Nucleus accumbens (tissue), 56 donors: ENCODE measurements around the gene ADM2.

ENCODE experiments used
- DNase-seq, 56 donors: peaks; one replicate each; lab custom pipeline; 2025; lab: John Stamatoyannopoulos, UW

ADM2 gene

DNA sequence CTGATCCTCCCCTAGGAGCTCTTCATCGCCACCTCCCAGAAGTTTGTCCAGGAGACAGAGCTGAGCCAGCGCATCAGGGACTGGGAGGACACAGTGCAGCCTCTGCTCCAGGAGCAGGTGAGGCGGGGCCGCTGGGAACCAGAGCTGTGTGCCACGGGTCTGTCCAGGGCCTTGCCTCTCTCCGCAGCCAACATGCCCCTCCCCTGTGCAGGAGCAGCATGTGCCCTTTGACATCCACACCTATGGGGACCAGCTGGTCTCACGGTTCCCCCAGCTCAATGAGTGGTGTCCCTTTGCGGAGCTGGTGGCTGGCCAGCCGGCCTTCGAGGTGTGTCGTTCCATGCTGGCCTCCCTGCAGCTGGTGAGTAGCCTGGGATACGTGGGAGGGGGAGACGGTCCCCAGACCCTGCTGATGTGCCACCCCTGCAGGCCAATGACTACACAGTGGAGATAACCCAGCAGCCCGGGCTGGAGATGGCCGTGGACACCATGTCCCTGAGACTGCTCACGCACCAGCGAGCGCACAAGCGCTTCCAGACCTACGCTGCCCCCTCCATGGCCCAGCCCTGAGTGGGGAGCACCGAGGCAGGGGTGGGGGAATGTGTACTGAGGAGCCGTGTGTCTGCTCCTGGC, 41.6 kb downstream of the ADM2 start:
- no peak for DNase-seq

DNA sequence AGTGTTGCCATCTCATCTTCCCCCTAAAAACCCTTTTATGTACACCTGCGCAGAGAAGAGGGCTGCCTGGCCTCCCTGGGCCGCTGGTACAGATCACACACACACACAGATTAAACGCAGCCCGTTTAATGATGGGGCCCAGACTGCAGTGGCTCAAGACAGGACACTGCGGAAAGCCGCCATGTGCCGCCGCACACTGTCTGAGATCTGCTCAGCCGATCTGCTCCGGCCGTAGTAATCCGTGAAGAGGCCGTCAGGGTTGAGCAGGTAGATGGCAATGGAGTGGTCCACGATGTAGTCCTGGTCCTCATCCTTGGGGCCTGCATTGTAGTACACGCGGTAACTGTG, 42.1 kb downstream of the ADM2 start:
- DNase-seq: no peak

DNA sequence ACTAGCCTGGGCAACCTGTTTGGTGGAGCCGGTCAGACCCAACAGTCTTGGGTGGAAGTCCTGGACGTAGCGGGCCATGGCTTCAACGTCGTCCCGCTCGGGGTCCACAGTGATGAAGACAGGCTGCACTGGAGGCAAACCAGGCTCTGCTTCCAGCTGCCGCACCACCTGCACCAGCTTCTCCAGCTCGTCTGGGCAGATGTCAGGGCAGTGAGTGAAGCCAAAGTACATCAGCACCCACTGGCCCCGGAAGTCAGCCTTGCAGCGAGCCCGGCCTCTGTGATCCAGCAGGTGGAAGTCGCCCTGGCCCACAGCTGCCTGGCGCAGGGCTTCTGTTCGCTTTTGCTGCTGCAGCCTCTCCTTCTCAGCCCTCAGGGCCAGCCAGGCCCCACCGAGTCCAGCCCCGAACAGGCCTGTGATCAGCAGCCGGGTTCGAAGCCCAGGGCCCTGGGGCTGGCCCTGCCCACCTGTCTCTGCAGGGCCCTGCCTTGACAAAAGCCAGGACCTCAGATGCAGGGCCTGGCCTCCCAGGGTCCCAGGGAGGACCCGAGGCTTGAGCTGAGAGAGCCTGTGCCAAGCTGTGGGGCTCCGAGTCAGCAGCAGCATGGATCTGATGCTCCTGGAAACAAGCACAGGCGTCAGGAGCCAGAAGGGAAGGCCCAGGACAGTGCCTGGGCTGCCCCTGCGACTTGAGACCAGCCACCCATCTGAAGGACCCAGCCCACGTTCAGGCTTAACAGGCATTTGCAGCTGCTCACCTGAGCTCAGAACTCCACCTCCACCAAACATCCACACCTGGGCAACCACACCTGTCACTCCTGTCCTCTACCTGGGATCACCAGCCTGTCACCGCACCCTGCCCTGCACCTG, 42.7 kb downstream of the ADM2 start:
- DNase-seq: no peak

DNA sequence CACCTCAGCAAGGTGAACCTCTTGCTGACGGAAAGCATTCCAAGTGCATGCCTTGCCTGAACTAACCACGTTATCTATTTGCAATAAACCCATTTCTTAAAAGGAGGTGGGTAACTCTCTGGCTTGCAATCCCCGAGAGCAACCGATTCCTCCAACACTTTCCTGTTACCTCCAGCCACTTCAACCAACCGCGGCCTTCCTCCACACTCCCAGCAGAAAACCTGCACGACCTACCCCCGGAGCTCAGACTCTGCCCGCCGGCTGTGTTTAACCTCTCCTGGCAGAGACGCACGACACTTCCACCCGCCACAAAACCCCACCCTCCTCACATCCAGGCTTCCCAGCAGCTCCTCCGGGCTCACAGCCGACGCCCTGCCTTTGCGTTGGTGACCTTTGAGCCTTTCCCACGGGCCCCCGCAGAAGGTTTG, 43.3 kb downstream of the ADM2 start:
- DNase-seq: no peak

DNA sequence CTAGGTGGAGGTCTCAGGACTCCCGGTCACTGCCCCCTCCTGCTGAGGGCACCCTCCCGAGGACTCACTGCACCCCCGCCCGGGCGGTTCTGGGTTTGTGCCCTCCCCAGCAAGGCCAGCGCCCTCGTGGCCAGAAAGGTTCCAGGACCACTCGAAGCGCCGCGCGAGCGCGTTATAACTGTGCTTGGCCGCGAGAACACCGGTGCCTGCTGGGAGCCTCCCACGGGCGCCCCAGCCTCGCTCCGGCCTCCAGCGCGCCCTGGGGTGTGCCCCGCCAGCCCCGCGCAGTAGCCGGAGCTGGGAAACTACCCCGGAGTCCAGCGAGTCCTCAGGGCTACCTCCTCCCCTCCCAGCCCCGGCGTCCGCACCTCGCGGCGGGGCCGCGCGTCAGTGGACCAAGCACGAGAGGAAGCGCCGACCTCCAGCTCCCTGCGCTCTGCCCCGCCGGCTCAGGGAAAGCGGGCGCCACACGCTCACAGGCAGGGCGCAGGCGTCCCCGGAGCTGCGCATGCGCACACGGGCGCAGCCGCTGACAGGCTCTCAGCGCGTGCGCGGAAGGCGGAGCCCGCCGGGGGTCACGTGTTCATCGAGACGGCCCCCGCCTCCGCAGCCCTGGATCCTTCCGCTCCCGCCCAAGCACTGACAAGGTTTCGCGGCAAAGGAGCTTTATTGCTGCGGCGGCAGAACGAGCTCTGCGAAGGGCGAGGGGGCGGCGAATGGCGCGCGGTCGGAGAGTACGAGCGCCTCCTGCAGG, 43.9 kb downstream of the ADM2 start, which contains the start of gene SCO2:
Gene SCO2 (minus strand): TSS at position 495 of the 754 bp plus-strand sequence. CDS start 1,187 bp downstream, outside the sequence.
- peak; percentile 36 to 96 (median 89) for DNase-seq

DNA sequence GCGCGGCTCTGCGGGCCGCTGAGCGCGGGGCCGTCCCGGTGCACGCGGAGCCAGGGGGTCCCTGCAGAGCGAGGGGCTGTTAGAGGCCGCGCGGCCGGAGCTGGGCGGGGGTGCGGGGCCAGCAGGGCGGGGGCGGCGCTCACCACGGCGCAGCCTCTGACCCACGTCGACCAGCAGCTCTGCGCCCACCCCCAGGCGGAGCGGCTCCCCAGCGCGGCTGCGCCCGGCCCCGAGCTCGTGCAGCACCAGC, 44.4 kb downstream of the ADM2 start:
- peak in 16 of 56 donors; percentile 60 to 89 (median 68) for DNase-seq

DNA sequence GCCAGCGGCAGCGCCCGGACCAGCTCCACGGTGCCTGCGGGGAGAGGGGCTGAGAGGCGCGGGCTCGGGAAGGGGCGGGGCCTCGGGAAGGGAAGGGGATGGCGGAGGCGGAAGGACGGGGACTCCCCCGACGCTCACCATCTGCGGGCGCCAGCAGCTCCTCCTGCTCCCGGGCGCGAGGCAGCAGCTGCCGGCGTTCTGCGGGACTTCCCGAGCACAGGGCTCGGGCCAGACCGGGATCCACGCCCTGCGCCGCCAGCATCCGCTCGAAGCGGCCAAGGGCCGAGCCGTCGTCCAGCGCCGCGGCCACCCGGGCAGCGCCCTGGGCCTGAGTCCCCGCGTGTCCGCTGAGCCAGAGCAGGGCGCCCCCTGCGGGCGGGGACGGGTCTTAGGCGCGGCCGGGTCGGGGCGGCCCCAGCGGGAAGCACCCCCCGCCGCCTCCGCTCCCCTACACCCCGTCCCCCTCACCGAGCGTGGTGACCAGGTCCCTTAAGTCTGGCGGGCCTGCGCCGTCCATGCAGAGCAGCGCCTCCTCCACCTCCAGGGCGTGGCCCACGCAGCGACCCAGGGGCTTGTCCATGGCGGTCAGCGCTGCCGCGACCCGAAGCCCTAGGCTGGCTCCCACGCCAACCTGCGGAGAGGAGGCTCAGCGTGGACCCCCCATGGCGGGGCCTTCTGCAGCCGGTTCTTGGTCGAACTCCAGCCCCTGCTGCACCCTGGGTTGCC, 44.9 kb downstream of the ADM2 start:
- peak in 38 of 56 donors; percentile 20 to 78 (median 65) for DNase-seq

DNA sequence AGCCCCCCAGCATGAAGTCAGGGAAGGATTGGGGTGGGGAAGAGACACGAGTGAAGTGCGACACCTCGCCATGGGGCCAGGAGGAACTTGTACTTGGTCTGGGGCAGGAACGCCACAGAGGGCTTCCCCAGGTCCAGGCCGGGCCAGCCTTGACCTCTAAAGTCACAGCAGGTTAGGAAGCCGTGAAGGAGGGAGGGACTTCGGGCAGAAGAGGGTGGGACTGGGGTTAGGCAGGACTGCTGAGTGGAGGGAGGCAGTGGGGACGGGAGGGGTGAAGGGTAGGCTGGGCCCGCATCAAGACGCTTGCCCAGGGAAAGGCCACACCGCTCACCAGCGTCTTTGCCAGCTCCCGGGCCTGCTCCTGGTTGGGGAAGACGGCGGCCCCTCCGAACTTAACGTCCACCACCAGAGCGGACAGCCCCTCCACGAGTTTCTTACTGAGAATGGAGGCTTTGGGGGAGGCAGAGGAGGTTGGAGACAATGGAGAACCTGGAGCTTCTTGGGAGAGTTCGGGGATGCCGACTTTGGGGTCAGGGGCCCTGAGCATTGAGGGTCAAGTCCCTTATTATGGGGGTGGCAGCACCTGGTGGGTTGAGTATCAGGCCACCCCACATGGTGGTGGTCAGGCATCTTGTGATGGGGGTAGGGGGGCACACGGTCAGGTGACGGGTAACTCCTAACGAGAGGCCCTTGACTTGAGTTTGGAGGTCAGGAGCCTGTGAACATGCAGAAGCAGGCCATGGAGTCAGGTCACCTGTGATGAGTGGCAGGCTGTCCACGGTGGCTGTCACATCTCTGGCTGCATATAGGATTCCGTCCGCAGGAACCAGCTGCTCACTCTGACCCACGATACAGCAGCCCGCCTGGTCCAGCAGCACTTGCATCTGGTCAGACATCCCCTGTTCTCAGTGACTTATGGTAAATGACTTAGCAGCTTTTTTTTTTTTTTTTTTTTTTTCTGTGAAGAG, 45.8 kb downstream of the ADM2 start:
- DNase-seq: peak in 2 of 56 donors; percentile 6 to 38

DNA sequence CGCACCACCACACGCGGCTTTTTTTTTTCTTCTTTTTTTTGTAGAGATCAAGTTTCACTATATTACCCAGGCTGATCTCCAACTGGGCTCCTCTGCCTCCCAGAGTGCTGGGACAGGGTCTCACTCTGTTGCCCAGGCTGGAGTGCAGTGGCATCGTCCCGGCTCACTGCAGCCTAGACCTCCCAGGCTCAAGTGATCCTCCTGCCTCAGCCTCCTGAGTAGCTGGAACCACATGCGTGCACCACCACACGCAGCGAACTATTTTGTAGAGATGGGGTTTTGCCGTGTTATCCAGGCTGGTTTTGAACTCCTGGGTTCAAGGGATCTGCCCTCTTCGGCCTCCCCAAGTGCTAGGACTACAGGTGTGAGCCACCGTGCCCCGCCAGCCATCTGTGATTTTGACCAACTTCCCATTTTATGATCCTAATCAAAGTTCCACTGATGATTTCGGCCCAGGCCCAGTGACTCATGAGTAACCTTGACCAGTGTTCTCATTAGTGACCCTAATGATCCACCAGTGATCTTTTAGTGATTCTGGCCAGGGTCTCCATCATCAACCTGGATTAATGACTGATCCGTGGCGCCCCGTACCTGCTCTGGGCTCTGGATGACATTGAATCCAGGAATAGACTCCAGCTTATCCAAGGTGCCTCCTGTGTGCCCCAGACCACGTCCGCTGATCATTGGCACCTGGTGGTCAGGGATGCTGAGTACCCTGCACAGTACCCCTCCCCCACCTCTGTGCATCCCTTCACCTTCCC, 46.8 kb downstream of the ADM2 start:
- no peak for DNase-seq

DNA sequence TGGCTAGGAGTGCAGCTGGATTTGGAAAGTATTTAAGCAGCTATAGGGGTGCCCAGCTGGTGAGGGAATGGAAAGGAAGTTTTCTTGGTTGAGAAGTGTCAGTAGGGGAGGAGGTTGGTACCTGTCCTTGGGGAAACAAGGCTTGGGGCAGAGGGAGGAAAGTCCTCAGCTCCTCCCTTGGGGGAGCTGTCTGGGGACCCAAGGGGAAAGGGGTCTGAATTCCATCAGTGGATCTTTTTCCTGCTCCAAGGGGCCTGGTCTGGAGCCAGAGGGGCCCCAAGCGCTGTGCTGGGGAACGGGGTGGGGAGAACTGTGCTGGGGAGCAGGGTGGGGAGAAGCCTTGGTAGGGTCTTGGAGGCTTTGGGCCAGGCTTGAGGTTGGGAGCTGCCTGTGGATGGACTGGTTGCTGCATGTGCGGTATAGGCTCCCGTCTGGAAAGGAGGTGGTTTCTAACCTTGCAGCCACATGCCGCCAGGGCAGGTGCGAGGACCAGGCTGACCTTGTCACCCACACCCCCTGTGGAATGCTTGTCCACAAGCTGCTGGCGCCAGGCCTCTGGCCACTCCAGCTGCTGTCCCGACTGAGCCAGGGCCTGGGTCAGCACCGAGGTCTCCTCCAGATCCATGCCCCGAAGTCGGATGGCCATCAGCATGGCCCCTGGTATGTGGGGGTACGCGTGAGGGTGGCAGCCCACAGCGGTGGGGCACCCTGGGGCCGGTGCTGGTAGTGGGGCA, 47.5 kb downstream of the ADM2 start:
- no peak for DNase-seq

DNA sequence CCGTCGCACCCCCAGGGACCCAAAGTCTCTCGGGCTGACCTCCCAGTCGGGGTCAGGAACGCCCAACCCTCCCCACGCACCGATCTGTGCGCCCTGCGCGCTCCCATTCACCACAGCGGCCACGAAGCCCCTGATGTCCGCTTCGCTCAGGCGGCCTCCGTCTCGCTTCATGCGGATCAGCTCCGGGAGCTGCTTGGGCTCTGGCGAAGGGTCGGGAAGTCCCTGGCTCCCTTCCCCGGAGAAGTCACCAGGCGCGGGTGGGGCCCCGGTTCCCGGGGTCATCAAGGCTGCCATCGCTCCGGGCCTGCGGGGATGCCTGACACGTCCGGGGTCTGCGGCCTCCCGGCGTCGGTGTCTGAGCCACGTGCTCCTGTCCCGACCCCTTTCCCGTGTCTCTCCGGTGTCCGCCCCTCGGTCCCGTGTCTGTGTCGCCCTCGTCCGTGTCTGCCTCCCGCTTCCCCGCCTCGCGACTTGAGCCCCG, 48.1 kb downstream of the ADM2 start:
- no peak for DNase-seq

DNA sequence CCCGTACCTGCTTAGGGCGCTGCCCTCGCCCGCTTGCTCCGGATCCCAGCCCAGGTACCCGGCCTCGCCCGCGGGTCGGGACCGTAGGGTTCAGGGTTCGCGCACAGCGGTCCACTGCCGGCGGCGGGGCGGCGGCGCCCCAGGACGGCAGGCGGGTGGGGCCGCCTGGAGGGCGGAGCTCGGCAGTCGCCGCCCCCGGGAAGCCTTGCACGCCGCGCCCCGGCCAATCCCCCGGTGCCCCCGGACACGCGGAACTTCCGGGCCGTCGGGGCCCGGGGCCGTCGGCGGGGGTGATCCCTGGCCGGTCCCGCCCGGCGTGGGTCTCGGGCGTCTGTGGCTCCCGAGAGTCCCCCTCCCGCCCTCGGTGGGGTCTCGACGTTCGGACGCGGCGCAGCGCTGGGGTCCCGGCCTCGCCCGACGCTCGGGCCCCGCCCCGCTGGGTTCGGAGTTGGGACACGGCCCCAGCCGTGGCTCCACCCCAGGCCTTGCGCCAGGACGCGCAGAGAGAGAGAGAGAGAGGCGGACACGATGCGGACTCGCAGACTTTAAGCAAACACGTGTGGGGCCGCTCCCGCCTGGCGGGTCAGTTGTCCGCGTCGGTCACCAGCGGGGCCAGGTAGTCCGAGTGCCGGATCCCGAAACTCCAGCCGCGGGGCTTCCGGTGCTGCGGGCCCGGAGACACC, 48.7 kb downstream of the ADM2 start, which contains the start of gene TYMP:
Gene TYMP (minus strand): TSS at position 116 of the 683 bp plus-strand sequence. CDS start 303 bp downstream, outside the sequence.
- DNase-seq: peak in 2 of 56 donors; percentile 13 to 24

DNA sequence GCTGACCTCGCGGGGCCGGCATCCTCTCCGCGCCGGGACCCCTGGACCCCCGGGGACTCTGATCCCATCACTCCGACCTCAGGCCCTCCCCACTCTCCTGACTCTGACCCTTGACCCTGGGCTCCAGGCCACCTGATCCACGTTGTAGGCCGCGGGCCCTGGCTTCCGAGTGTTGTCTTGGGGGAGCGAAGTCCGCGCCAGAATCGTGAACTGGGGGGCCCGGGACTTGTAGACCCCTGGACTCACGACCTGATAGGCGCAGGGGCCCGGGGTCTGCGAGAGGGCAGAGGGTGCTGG, 49.2 kb downstream of the ADM2 start:
- no peak for DNase-seq

DNA sequence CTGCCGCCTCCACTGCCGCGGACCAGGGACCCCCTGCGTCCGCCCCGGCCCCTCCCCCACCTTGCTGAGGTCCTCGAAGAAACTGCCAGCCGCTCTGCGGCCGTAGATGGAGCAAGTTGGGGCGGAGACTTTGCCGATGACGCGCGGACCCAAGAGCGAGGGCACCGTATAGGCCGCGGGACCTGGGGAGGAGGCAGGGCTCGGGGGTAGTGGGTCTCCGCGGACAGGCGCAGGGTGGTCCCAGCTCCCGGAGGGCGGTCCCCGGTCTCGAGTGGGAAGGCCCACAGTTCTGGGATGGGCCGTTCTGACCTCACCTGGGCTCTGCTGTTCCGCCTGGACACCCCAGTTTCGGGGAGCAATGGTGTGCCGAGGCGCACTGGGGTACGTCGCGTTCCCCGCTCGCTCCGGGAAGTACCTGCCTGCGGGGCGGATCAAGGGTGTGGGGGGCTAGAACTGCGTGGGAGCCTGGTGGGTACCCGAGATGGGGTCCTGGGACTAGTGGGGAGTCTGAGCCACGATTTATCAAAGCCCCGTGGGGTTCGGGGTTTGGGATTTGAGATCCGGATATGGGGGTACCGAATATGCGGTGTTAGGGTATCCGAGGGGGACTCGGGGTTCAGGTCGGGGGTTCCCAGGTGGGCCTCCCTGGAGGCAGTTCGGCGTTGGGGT, 49.7 kb downstream of the ADM2 start:
- DNase-seq: peak in 1 of 56 donors; percentile 6

DNA sequence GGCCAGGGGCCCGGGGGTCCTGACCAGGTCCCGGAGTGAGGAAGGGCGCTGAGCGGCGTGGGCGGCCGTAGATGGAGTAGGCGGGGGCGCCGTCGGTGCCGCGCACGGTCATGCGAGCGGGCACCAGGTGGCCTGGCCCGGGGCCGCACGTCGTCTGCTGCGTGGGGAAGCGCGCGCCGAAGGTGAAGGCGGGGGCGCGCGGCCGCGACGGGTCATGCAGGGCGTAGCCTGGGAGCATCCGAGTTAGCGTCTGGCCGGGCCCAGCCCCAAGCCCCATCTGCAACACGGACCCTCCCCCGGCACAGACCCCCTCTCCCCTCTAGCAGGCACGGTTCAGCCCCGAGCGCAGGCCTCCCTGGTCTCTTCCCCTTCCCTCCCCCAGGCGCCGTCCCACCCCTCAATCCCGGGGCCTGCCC, 50.2 kb downstream of the ADM2 start:
- no peak for DNase-seq

DNA sequence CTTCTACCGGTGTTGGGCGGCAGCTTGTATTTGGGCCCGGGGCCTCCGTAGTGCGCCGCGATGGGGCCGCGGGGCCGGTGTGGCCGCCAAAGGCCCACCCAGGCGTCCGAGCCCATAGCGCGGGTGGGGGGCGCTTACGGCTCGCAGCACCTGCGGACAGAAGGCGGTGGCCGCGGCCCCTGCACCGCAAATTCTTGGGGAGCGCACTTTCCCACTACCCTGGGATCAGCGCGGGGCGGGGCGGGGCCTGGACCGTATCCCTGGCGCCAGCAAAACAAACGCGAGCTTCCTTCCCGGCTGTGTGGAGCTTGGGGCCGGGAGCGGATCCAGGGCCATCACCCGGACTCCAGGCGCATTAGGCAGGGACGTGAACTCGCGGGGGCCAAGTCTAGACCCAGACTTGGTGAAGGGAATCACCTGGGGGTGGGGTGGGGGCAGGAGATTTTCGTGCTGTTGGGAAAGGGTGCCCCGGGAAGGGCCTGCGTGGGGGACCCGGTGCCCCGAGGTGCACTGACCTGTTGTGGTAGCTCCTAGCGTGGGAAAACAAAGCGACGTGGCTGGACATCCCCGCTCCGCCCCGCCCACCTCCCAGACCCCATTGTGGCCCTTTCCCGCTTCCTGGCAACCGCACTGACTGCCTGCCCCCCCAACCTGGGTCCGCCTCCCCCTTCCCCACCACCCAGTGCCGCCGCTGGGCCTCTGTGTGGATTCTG, 50.8 kb downstream of the ADM2 start:
- peak in 1 of 56 donors; percentile 28 for DNase-seq
